HL-60 (cell line): ENCODE measurements around the gene C1QTNF3.

Source experiments
- DNase-seq, 2 experiments: peaks; one replicate each; pipeline ENCODE4 v3.0.0-alpha.2; 2010 to 2020; ENCODE audit warnings: low read depth in 1 of 2, low spot score in 1 of 2
- H3K27ac ChIP-seq: fragments of 250-450 bp; sonication (Bioruptor Pico); replicated peaks from 2 replicates; pipeline ENCODE4 v1.5.1; 2020; ENCODE audit warnings: mild to moderate bottlenecking, moderate library complexity
- H3K27me3 ChIP-seq: fragments of 250-450 bp; sonication (Bioruptor Pico); 2 replicates; pipeline ENCODE4 v1.5.1; 2021; ENCODE audit warnings: mild to moderate bottlenecking, moderate library complexity; ENCODE audit not compliant: insufficient read depth, poor library complexity, severe bottlenecking
- H3K4me3 ChIP-seq: replicated peaks from 2 replicates; pipeline ENCODE4 v1.5.1; 2011; ENCODE audit warnings: mild to moderate bottlenecking, control low read depth, low read length; ENCODE audit not compliant: insufficient read depth
- CTCF ChIP-seq: IDR thresholded peaks from one replicate; pipeline ENCODE4 v1.5.1; 2011; ENCODE audit warnings: low read length, control low read depth, inconsistent platforms; ENCODE audit not compliant: insufficient read depth
- GABPA ChIP-seq: IDR thresholded peaks from 2 replicates; pipeline ENCODE4 v1.6.1; 2012; ENCODE audit warnings: low read depth
- POLR2AphosphoS5 ChIP-seq: IDR thresholded peaks from 2 replicates; pipeline ENCODE4 v1.6.1; 2012; ENCODE audit warnings: low read depth
- REST ChIP-seq: IDR thresholded peaks from 2 replicates; pipeline ENCODE4 v1.6.1; 2012; ENCODE audit warnings: low read depth; ENCODE audit not compliant: insufficient replicate concordance
- SPI1 ChIP-seq: IDR thresholded peaks from 2 replicates; pipeline ENCODE4 v1.6.1; 2012; ENCODE audit warnings: low read depth, mild to moderate bottlenecking, borderline replicate concordance

C1QTNF3 gene

GRCh38 chr5:33994845-33995244 lies 48.2 kb downstream of the C1QTNF3 start:
- no peak overlapping the region for H3K4me3 ChIP-seq
- no peak for TF ChIP-seq GABPA
- no peak for TF ChIP-seq REST
- TF ChIP-seq CTCF = no peak
- TF ChIP-seq POLR2AphosphoS5 = no peak
- TF ChIP-seq SPI1 = no peak
- DNase-seq = no peak
- no peak overlapping the region for H3K27ac ChIP-seq
- H3K27me3 ChIP-seq = no peaks in the 10 kb centered on the region

- no peak for DNase-seq
- no peak for TF ChIP-seq SPI1
- TF ChIP-seq GABPA = no peak
- TF ChIP-seq REST = no peak
- no peak for TF ChIP-seq POLR2AphosphoS5
- TF ChIP-seq CTCF = no peak
- Histone ChIP-seq H3K27ac (no peak overlapping the region), H3K27me3 (no peaks in the 10 kb centered on the region), H3K4me3 (no peak overlapping the region)
These were observed 50.1 kb downstream of the C1QTNF3 start for GRCh38 chr5:33992864-33993263.

- TF ChIP-seq GABPA = no peak
- no peak for TF ChIP-seq CTCF
- TF ChIP-seq POLR2AphosphoS5 = no peak
- TF ChIP-seq REST = no peak
- TF ChIP-seq SPI1 = no peak
- Histone ChIP-seq H3K27ac (no peak overlapping the region), H3K27me3 (no peaks in the 10 kb centered on the region), H3K4me3 (no peak overlapping the region)
- no peak for DNase-seq
These were observed 57.6 kb downstream of the C1QTNF3 start for GRCh38 chr5:33985447-33985846.
